Renal cortical epithelial cell (primary cell): ENCODE data around the gene STMN1. TPM values are rescaled to one million over a fixed set of nuclear protein-coding genes. Genes with fewer than 3 reads are reported as not detected.

Source experiments
- DNase-seq: peaks from one replicate; pipeline ENCODE4 v3.0.0-alpha.2; 2011; ENCODE audit warnings: low read depth
- total RNA-seq: library from RNA; depleted of rRNA; stranded (reverse); fragments of >200 nt; gene quantifications from 2 replicates; pipeline ENCODE4 v1.2.3, GENCODE V29; 2014

Gene STMN1
- total RNA-seq, 1 donor from 2014 or later: 69.2 TPM

DNA sequence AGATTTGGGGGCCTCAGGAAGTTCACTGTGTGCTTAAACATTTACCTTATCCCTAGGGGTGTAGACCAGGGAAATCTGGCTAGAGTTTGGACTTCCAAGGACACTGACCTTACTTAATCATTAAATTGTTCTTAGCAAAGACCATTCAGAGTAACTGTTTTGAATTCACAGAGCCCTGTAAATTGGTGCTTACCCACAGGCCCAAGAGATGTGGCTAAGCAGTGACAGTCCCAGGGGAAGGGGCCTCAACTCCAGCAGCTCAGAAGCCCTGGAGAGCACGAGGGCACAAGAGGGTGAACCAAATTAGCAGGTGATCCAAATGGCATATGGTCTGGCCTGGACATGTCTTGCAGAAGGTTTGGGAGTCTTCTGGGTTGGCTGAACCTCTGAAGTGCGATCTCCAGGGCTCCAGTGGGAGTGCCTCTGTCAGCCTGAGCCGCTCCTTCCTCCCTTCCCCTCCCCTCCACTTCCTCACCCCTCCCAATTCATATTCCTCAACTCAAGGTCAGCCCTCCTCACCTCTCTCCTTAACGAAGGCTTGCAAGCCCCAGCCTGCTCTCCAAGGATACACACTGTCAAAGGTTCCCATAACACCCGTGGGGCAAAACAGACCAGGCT is 35.0 kb downstream of the STMN1 start:
- DNase-seq: peak; percentile 54

DNA sequence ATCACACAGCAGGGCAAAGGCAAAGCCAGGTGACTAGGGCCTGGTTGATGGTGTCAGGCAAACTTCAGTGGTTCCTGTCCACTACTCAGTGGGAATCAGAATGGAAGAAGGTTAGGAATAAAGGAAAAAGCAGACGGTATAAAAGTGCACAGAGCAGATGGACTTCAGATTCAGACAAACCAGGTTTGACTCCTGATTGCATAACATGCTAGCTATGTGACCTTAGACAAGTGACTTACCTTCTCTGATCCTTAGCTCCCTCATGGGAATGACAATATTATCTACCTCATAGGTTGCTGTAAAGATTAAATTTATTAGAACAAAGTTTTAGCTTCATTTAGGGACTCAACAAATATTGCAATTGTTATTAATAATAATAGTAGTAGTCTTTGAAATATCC is 35.6 kb downstream of the STMN1 start:
- DNase-seq: no peak

DNA sequence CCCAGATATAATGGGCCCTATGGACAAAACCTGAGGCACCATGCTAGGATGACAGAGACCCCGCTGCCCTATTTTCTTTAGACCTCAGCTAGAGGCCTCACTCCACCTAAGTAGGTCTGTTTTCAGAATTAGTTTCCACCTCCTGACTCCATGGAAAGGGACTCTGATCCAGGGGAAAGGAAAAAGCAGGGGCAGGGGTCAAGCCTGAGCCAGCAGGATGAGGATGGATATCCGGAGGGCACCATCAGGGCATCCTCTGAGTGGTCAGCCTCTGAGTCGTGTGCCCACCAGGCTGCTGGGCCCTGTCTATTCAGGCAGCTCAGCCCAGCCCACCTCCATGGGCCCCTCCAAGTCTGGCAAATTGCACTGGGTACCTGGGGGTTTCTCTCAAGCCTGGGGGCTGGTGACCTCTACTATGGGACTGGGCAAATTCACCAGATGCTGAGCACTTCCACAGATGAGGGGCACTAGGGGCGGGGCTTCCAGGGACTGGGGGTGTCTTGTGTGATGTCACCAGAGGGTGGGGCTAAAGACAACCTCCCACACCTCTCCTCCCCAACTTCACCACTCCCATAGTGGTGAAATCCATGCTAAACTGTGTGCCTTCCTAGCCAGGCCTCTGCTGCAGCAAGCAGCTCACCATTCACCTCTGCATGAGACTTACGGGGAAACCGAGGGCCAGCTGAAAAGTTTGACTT is 36.2 kb downstream of the STMN1 start:
- no peak for DNase-seq

DNA sequence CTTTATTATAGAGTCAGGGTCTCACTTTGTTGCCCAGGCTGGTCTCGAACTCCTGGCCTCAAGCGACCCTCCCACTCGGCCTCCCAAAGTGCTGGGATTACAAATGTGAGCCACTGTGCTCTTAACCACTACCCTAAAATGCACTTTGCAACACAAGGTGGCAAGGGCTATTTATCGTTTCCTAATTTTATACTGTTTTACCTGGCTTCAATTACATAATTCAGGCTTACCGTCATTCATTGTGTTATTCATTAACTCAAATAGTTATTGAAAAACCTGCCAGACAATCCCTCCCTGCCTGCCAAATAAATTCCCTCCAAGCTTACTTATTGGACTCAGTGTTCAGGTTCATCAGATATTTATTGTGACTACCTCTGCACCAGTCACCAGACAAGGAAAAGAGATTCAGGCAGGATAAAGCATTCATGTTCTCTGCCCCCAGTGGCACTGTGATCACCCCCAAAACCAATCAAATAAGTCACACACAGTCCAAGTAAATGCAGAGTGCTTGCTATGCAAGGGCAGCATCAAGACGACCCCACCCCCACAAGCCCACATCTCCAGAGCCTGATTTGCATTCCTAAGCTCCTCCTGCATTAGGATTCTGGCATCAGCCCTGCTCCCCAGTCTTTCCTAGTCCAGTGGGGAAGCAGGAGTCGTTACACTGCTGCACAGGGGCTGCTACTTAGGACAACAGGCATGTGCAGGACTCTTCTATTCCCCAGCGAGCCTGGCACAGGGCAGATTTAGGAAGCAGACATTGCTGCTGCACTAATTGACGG is 38.8 kb downstream of the STMN1 start:
- DNase-seq: peak; percentile 96

DNA sequence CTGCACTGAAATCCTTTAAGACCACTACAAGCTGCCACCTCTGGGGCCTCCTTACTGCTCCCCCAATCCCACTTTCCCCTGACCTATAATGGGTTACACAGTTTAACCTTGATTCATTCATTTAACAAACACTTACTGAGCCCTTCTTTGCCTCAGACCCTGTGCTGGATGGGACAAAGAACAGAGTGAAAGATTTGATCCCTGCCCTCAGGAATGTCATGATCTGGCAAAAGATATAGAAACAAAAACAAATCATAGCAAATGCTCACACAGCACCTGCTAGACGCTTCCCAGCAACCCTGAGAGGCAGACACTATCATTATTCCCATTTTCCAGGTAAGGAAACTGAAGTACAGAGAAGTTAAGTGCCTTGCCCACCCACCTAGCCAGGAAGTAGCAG is 39.9 kb downstream of the STMN1 start:
- no peak for DNase-seq

DNA sequence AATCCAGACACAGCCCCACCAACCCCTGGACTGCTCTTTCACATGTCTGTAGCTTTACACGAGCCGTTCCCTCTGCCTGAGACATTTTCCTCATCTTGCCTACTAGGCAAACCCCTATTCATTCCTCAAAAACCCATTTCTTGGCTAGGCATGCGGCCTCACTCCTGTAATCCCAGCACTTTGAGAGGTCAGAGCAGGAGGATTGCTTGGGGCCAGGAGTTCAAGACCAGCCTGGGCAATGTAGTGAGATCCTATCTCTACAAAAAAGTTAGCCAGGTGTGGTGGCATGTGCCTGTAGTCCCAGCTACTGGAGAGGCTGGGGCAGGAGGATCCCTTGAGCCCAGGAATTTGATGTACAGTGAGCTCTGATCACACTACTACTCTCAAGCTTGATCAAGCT is 41.8 kb downstream of the STMN1 start:
- DNase-seq: no peak

DNA sequence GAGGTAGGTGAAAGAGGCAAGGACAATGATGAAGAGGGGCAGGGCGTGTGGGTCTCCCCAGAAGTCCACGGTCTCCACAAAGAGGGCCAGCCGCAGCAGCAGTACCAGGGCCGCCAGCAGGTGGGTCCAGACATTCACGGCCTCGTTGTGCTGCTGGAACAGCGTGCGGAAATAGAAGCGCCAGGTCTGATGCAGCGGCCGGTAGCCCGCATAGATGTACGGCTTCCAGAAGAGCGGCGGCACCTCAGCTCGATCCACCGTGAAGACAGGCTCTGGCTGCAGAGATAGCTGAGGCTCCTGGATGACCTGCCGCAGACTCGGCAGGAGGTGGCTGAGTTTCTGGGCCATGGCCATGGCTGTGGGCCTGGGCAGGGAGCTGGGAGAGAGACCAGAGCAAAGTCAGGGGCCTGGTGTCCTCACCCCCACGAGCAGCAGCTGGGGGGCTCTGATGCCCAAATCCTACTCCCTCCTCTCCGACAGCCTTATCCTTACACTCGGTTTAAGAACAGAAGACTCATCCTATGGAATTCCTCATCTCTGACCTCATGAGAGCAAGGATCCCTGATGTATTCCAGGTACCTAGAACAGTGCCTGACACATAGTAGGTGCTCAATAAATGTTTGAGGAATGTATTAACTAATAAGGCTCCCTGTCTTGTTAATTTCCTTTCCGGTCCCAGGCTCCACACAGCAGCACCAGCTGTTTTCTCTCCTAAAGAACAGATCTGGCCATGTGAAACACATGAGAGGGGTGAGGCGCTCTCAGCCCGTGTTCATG is 42.5 kb downstream of the STMN1 start:
- DNase-seq: no peak

DNA sequence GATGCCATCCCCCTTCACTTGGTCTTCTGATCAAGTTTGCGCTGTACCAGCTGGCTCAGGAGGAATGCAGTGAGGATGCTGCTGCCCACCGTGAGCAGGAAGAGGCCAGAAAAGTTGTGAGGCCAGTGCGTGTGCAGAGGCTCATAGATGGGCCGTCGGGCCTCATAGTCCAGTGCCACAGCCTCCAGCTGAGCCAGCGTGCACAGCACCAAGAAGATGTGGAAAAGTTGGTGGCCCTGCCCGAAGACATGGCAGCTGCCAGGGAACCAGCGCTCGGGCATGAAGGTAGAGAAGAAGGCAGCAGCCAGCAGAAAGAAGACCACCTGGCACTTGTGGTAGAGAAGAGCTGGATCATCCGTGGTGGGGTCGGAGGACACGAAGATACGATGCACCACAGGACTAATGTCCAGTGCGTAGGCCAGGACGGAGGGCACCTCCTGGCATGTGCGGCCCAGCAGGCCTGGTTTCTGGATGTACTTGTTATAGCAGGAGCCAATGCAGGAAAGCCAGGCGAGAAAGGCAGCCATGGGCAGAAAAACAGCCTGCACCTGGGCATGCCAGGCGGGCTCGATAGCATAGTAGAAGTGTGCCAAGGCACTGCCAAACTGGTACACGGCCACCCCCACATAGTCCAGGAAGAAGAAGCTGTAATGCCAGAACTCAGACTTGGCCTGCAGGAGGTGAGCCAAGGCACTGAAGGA is 43.3 kb downstream of the STMN1 start:
- no peak for DNase-seq

DNA sequence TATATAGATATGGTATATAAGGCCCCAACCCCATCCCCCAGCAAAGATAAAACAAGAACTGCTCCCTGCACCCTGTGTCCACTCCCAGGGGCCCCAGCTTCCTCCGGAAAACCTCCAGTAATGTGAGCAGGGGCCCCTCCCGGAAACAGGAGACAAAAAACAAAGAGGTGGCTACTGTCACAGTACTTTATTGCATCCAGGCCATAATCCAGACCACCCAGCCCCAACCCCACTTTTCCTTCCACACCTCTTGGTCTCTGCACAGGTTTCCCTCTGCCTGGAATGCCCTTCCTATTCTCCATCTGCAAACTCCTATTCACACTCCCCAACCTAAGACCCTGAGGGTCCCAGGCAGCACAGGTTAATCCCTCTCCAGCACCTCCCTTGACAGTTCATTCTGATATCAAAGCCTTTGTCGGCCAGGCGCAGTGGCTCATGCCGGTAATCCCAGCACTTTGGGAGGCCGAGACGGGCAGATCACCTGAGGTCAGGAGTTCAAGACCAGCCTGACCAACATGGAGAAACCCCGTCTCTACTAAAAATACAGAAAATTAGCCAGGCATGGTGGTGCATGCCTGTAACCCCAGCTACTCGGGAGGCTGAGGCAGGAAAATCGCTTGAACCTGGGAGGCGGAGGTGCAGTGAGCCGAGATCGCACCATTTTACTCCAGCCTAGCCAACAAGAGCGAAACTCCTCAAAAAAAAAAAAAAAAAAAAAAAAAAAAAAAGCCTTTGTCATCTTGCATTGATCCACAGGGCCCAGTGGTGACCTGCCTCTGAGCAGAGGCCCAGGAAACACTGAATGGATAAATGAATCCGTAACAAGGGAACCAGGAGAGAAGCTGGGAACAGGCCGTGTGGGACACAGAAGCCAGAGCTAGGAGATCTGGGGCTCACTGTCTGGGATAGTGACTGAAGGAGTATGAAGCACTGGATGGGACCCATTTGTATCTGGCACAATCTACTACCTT is 44.6 kb downstream of the STMN1 start:
- DNase-seq: no peak

DNA sequence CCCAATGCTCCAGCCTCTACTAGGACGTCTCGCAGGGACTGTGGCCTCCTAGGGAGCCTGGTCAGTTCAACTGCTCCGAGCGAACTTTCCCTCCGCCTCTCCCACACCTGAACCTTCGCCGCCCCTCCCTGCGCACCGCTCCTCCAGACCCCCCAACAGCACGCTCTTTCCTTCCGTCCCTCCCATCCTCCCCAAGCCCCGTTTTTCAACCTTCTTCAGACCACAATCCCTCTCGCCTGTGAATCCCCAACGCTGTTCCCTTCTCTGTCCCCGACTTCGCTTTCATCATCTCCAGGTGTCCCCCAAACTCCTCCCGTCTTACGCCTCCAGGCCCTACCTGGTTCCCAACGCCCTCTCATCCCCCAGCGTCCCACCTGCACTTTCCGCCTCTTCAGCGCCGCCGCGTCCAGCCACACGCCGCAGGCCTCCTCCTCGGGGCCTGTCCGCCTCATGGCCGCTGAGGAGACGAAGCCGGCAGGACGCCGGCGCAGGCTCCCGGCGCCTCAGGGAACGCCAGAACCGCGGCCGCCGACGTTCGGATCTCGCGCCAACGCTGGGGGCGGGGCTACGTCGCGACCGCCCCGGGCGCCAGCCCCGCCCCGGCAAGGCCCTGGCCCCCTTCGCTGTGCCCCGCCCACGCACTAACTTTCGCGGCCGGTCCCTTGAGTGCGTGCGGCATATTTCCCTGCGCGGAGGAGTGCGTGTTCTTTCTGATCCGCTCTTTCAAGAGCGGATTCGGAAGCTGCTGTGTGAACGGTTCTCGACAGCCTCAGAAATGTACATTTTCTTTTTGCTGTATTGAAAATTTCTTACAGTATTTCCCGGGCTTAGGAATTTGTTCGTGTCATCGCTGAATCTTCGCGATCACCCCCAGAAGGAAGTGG is 47.1 kb downstream of the STMN1 start, which contains the start of gene AUNIP:
Gene AUNIP, minus strand, starts transcription at position 552 of the 884 bp plus-strand sequence. Its CDS starts 100 bp downstream, at position 452.
- peak; percentile 58 for DNase-seq

DNA sequence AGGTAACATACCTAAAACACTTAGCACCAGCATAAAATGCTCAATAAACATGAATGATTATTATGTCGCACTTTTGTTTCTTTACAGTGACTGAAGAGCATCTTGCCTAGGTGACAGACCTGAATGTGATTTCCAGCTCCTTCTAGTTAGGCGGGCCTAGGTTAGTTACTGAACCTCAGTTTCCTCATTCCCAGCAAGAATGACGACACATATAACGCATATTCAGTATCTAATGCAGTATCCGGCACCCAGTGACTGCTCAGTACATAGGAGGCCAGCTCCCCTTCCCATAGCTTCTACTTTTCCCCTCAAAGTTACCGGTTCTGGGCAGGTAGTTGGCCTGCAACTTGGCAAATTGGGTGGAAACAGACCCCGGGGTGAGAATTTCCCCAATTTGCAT is 47.7 kb downstream of the STMN1 start:
- DNase-seq: no peak

DNA sequence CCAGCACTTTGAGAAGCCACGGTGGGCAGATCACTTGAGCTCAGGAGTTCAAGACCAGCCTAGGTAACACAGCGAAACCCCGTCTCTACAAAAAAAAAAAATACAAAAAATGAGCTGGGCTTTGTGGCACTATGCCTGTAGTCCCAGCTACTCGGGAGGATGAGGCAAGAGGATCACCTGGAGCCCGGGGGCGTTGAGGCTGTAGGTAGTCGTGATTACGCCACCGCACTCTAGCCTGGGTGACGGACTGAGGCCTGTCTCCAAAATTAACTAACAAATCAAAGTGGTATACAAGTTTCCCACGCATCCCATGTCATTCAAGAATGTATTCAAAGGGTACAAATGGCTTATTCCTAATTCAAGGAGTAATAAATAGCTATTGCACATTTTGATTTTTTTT is 49.4 kb downstream of the STMN1 start:
- DNase-seq: no peak

DNA sequence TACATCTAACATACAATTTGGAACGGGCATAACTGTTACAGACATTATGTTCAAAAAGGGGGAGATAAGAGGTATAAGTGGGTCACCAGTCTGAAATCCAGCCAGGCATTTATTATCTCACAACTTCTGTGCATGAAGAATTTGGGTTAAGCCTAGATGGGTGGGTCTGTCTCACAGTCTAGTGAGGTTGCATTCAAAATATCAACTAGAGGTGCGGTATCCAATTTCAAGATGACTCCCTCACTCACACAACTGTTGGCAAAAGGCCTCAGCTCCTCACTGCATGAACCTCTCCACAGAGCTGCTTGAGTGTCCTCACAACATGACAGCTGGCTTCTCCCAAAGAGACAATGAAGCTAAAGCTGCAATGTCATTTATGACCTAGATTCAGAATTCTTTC is 51.7 kb downstream of the STMN1 start:
- DNase-seq: no peak

Other genes with a start within 250 kb of the STMN1 start
- gene SELENON, start 106.2 kb downstream of the STMN1 start, total RNA-seq: 7.3 and 38.9 TPM in 2 replicates
- 20.1 and 40.1 TPM in 2 replicates for gene MTFR1L, start 86.5 kb downstream of the STMN1 start, total RNA-seq
- gene AUNIP, start 47.0 kb downstream of the STMN1 start, total RNA-seq: 0.89 and 5.7 TPM in 2 replicates
- gene PAQR7, start 30.7 kb downstream of the STMN1 start, total RNA-seq: 18.2 and 20.7 TPM in 2 replicates
- gene PAFAH2, start 91.6 kb upstream of the STMN1 start, total RNA-seq: 14.8 and 18.5 TPM in 2 replicates
- gene EXTL1, start 115.4 kb upstream of the STMN1 start, total RNA-seq: 0.05 TPM in 1 of 2 replicates, not detected in the other
- 1.1 and 1.4 TPM in 2 replicates for gene SLC30A2, start 139.7 kb upstream of the STMN1 start, total RNA-seq
- gene TRIM63, start 161.2 kb upstream of the STMN1 start, total RNA-seq: not detected in 2 replicates
- 4.7 and 5.6 TPM in 2 replicates for gene PDIK1L, start 205.4 kb upstream of the STMN1 start, total RNA-seq